ENCODE data around the gene TP53AIP1. TPM values are rescaled to one million over a fixed set of nuclear protein-coding genes. Genes with fewer than 3 reads are reported as not detected.
A peak's percentile ranks its signal among the peaks of the same experiment; 100 is the strongest.

TP53AIP1 gene
- total RNA-seq, 3 donors from 2014 or later (not counting 1 experiment from before 2014, with no cell fraction given), result not detected

GRCh38 chr11:128906185-128907050 is 36.3 kb downstream of the TP53AIP1 start:
- Mint-ChIP-seq H3K4me3 (peak overlapping the region; percentile 85), H3K9me3 (no peaks in the 10 kb centered on the region), H3K27me3 (ENCODE audit: low read depth in 2 of 2) (peaks cover 54 to 79% of the 10 kb centered on the region in 2 donors), H3K36me3 (no peaks in the 10 kb centered on the region), H3K4me1 (peaks cover 8 to 27% of the 10 kb centered on the region in 2 donors), H3K27ac (no peak overlapping the region)
- no peaks in the 10 kb centered on the region for H3K36me3 ChIP-seq (ENCODE audit: control insufficient read depth, insufficient read depth, low read length)
- 70% methylated on average over 8 of the region's 8 CpGs for WGBS (ENCODE audit: insufficient coverage)
- TF ChIP-seq, protein P1, sequence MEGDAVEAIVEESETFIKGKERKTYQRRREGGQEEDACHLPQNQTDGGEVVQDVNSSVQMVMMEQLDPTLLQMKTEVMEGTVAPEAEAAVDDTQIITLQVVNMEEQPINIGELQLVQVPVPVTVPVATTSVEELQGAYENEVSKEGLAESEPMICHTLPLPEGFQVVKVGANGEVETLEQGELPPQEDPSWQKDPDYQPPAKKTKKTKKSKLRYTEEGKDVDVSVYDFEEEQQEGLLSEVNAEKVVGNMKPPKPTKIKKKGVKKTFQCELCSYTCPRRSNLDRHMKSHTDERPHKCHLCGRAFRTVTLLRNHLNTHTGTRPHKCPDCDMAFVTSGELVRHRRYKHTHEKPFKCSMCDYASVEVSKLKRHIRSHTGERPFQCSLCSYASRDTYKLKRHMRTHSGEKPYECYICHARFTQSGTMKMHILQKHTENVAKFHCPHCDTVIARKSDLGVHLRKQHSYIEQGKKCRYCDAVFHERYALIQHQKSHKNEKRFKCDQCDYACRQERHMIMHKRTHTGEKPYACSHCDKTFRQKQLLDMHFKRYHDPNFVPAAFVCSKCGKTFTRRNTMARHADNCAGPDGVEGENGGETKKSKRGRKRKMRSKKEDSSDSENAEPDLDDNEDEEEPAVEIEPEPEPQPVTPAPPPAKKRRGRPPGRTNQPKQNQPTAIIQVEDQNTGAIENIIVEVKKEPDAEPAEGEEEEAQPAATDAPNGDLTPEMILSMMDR (IDR thresholded peaks at IDR 0.05), result no peak
- DNase-seq (no peak), ATAC-seq (no peak)
- peak overlapping the region; percentile 38 for H3K4me3 ChIP-seq (ENCODE audit: low read length)
- peaks cover 31% of the 10 kb centered on the region for H3K27me3 ChIP-seq (ENCODE audit: control insufficient read depth, insufficient read depth, low read length)
- no peak overlapping the region for H3K27ac ChIP-seq (ENCODE audit: low read length)
- no peaks in the 10 kb centered on the region for H3K9me3 ChIP-seq (ENCODE audit: control insufficient read depth, insufficient read depth, low read length)
- intact Hi-C loops (cut with micrococcal nuclease), result no loop called here
- peaks cover 31% of the 10 kb centered on the region for H3K4me1 ChIP-seq (ENCODE audit: control insufficient read depth, insufficient read depth, low read length)

- Histone ChIP-seq H3K4me3 (ENCODE audit: low read length) (peak overlapping the region; percentile 38), H3K36me3 (ENCODE audit: control insufficient read depth, insufficient read depth, low read length) (no peaks in the 10 kb centered on the region), H3K27me3 (ENCODE audit: control insufficient read depth, insufficient read depth, low read length) (peaks cover 31% of the 10 kb centered on the region), H3K27ac (ENCODE audit: low read length) (no peak overlapping the region), H3K4me1 (ENCODE audit: control insufficient read depth, insufficient read depth, low read length) (peaks cover 31% of the 10 kb centered on the region), H3K9me3 (ENCODE audit: control insufficient read depth, insufficient read depth, low read length) (no peaks in the 10 kb centered on the region)
- Mint-ChIP-seq H3K27ac (no peak overlapping the region), H3K4me1 (peaks cover 8 to 27% of the 10 kb centered on the region in 2 donors), H3K9me3 (no peaks in the 10 kb centered on the region), H3K36me3 (no peaks in the 10 kb centered on the region), H3K27me3 (ENCODE audit: low read depth in 2 of 2) (peaks cover 51 to 83% of the 10 kb centered on the region in 2 donors), H3K4me3 (peak overlapping the region; percentile 85)
- intact Hi-C loops (cut with micrococcal nuclease), result no loop called here
- 3% methylated on average over 40 of the region's 45 CpGs for WGBS (ENCODE audit: insufficient coverage)
- ATAC-seq, result peak; percentile 47 to 63 (median 59)
- DNase-seq, result peak in 1 of 2 donors; percentile 69
- TF ChIP-seq, protein P1 (IDR thresholded peaks at IDR 0.05), result no peak
Measured at GRCh38 chr11:128905345-128906184, 37.1 kb downstream of the TP53AIP1 start.

GRCh38 chr11:128904656-128905344 is 37.9 kb downstream of the TP53AIP1 start:
- peak overlapping the region; percentile 59 for H3K4me3 Mint-ChIP-seq
- H3K4me1 Mint-ChIP-seq, result peaks cover 8 to 27% of the 10 kb centered on the region in 2 donors
- H3K27ac ChIP-seq (ENCODE audit: low read length), result no peak overlapping the region
- no peaks in the 10 kb centered on the region for H3K36me3 Mint-ChIP-seq
- intact Hi-C loops (cut with micrococcal nuclease), result no loop called here
- H3K27me3 ChIP-seq (ENCODE audit: control insufficient read depth, insufficient read depth, low read length), result peaks cover 31% of the 10 kb centered on the region
- TF ChIP-seq, protein P1 (IDR thresholded peaks at IDR 0.05), result no peak
- H3K4me1 ChIP-seq (ENCODE audit: control insufficient read depth, insufficient read depth, low read length), result peaks cover 31% of the 10 kb centered on the region
- H3K27me3 Mint-ChIP-seq (ENCODE audit: low read depth in 2 of 2), result peaks cover 57 to 80% of the 10 kb centered on the region in 2 donors
- ATAC-seq, result peak; percentile 9 to 36 (median 21)
- H3K27ac Mint-ChIP-seq, result no peak overlapping the region
- H3K4me3 ChIP-seq (ENCODE audit: low read length), result peak overlapping the region; percentile 38
- DNase-seq, result no peak
- no peaks in the 10 kb centered on the region for H3K36me3 ChIP-seq (ENCODE audit: control insufficient read depth, insufficient read depth, low read length)
- 5% methylated on average over 21 of the region's 25 CpGs for WGBS (ENCODE audit: insufficient coverage)
- no peaks in the 10 kb centered on the region for H3K9me3 Mint-ChIP-seq
- H3K9me3 ChIP-seq (ENCODE audit: control insufficient read depth, insufficient read depth, low read length), result no peaks in the 10 kb centered on the region
